ENCODE data around the gene SMPD3. TPM values are rescaled to one million over a fixed set of nuclear protein-coding genes. Genes with fewer than 3 reads are reported as not detected.

Gene SMPD3
- total and polyA plus RNA-seq, 2 of the 8 experiments (the other 6 are each of a cell fraction or from before 2014, with no cell fraction given) = 0.39 to 1.3 TPM

DNA sequence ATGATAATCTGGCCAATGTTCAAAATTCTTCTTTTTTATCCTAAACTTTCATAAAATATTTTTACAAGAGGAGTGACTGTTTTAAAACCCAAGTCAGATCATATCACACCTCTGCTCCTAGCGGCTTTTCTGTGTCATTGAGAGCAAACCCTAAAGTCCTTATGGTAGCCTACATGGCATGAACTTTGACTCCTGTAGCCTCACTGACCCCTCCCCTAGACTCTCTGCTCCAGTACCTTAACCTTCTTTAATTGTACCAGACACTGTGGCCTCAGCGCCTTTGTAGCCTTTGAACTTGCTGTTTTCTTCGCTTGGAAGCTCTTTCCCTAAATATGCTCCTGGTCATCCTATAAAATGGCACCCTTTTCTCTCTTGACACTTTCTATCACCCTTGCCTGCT lies 7.3 kb upstream of the SMPD3 start (continued):
- TF ChIP-seq KDM5A (IDR thresholded peaks at IDR 0.05; ENCODE audit: low read length) (no peak), GABPA (IDR thresholded peaks at IDR 0.05; ENCODE audit: borderline replicate concordance, insufficient read depth, low read length) (no peak), YY1 (IDR thresholded peaks at IDR 0.05; ENCODE audit: low read depth, low read length) (no peak), SP4 (IDR thresholded peaks at IDR 0.05; ENCODE audit: low read length) (no peak), TBP (IDR thresholded peaks at IDR 0.05; ENCODE audit: low read depth, low read length) (no peak), TEAD4 (IDR thresholded peaks at IDR 0.05; ENCODE audit: low read depth, low read length) (no peak), NANOG (IDR thresholded peaks at IDR 0.05; ENCODE audit: insufficient read depth, low read depth, low read length, poor library complexity, severe bottlenecking) (no peak), SP1 (IDR thresholded peaks at IDR 0.05; ENCODE audit: low read depth, low read length) (no peak)
